ENCODE results near the gene MTX2. TPM values are rescaled to one million over a fixed set of nuclear protein-coding genes. Genes with fewer than 3 reads are reported as not detected.

The MTX2 gene
- total RNA-seq, 2 experiments from 2014 or later: 27.3 to 30.1 TPM

GRCh38 chr2:176321916-176322315 is 52.7 kb downstream of the MTX2 start:
- no peak for ATAC-seq
- POLR2A ChIA-PET: no interaction called here
- H3K4me1 Mint-ChIP-seq (ENCODE audit: low read depth): no peaks in the 10 kb centered on the region
- H3K9me3 Mint-ChIP-seq: no peaks in the 10 kb centered on the region
- CTCF ChIA-PET: interaction anchor here (1.2 kb wide), 1 partner anchor 233 kb away, joined by 3 read pairs; no protein-coding TSS in a partner anchor
- no peak overlapping the region for H3K27ac Mint-ChIP-seq
- intact Hi-C loops (cut with micrococcal nuclease): no loop called here
- DNase-seq: no peak
- TF ChIP-seq, protein P1, sequence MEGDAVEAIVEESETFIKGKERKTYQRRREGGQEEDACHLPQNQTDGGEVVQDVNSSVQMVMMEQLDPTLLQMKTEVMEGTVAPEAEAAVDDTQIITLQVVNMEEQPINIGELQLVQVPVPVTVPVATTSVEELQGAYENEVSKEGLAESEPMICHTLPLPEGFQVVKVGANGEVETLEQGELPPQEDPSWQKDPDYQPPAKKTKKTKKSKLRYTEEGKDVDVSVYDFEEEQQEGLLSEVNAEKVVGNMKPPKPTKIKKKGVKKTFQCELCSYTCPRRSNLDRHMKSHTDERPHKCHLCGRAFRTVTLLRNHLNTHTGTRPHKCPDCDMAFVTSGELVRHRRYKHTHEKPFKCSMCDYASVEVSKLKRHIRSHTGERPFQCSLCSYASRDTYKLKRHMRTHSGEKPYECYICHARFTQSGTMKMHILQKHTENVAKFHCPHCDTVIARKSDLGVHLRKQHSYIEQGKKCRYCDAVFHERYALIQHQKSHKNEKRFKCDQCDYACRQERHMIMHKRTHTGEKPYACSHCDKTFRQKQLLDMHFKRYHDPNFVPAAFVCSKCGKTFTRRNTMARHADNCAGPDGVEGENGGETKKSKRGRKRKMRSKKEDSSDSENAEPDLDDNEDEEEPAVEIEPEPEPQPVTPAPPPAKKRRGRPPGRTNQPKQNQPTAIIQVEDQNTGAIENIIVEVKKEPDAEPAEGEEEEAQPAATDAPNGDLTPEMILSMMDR (IDR thresholded peaks at IDR 0.05): no peak
- no peaks in the 10 kb centered on the region for H3K27me3 Mint-ChIP-seq
- H3K4me3 Mint-ChIP-seq: no peak overlapping the region
- peaks cover 6% of the 10 kb centered on the region for H3K36me3 Mint-ChIP-seq (ENCODE audit: low read depth)

- Mint-ChIP-seq H3K27me3 (no peaks in the 10 kb centered on the region), H3K27ac (no peak overlapping the region), H3K9me3 (no peaks in the 10 kb centered on the region), H3K4me3 (no peak overlapping the region), H3K4me1 (ENCODE audit: low read depth) (no peaks in the 10 kb centered on the region), H3K36me3 (ENCODE audit: low read depth) (peaks cover 12% of the 10 kb centered on the region)
- TF ChIP-seq, protein P1 (IDR thresholded peaks at IDR 0.05): no peak
- DNase-seq: no peak
- no peak for ATAC-seq
- intact Hi-C loops (cut with micrococcal nuclease): no loop called here
- CTCF ChIA-PET: no interaction called here
- POLR2A ChIA-PET: no interaction called here
Measured at GRCh38 chr2:176324862-176325261, 55.6 kb downstream of the MTX2 start.

GRCh38 chr2:176325732-176326131 is 56.5 kb downstream of the MTX2 start:
- H3K4me1 Mint-ChIP-seq (ENCODE audit: low read depth): no peaks in the 10 kb centered on the region
- ATAC-seq: no peak
- intact Hi-C loops (cut with micrococcal nuclease): no loop called here
- DNase-seq: no peak
- TF ChIP-seq, protein P1 (IDR thresholded peaks at IDR 0.05): no peak
- H3K9me3 Mint-ChIP-seq: no peaks in the 10 kb centered on the region
- no peaks in the 10 kb centered on the region for H3K27me3 Mint-ChIP-seq
- no peak overlapping the region for H3K4me3 Mint-ChIP-seq
- H3K36me3 Mint-ChIP-seq (ENCODE audit: low read depth): peaks cover 10% of the 10 kb centered on the region
- ChIA-PET POLR2A (no interaction called here), CTCF (no interaction called here)
- H3K27ac Mint-ChIP-seq: no peak overlapping the region

GRCh38 chr2:176328149-176328548 is 58.9 kb downstream of the MTX2 start:
- Mint-ChIP-seq H3K36me3 (ENCODE audit: low read depth) (peaks cover 10% of the 10 kb centered on the region), H3K4me1 (ENCODE audit: low read depth) (no peaks in the 10 kb centered on the region), H3K4me3 (no peak overlapping the region), H3K27me3 (no peaks in the 10 kb centered on the region), H3K9me3 (no peaks in the 10 kb centered on the region), H3K27ac (no peak overlapping the region)
- DNase-seq (no peak), ATAC-seq (no peak)
- ChIA-PET POLR2A (no interaction called here), CTCF (no interaction called here)
- intact Hi-C loops (cut with micrococcal nuclease): no loop called here
- TF ChIP-seq, protein P1 (IDR thresholded peaks at IDR 0.05): no peak

DNA sequence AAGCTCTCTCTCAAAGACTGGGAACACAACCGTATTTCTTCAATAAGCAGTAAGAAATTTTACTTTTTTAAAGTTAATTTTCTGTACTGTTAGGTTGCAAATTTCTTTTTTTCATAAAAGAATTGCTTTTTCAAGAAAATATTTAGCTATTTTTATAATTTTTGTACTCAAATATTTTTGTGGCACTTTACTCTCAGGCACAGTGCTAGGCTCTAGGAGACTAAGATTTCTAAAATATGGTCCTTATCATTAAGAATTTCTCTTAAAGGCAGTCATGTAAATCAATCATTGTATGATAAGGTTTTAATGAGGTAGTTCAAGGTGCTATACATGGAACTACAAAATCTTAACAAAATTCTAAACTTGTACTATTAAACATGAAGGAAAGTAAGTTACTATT is 61.4 kb downstream of the MTX2 start:
- intact Hi-C loops (cut with micrococcal nuclease): no loop called here
- H3K4me1 Mint-ChIP-seq (ENCODE audit: low read depth): no peaks in the 10 kb centered on the region
- no peaks in the 10 kb centered on the region for H3K27me3 Mint-ChIP-seq
- DNase-seq (no peak), ATAC-seq (no peak)
- H3K36me3 Mint-ChIP-seq (ENCODE audit: low read depth): peaks cover 11% of the 10 kb centered on the region
- TF ChIP-seq, protein P1 (IDR thresholded peaks at IDR 0.05): no peak
- CTCF ChIA-PET: no interaction called here
- H3K4me3 Mint-ChIP-seq: no peak overlapping the region
- POLR2A ChIA-PET: no interaction called here
- H3K9me3 Mint-ChIP-seq: no peaks in the 10 kb centered on the region
- no peak overlapping the region for H3K27ac Mint-ChIP-seq
